ENCODE measurements around the gene HTR6.
A peak's percentile ranks its signal among the peaks of the same experiment; 100 is the strongest.
"Not testable (repeated sequence)": the region's sequence is repeated elsewhere in the genome, so short reads cannot be mapped to it uniquely, and the experiment has no call there.

Gene HTR6

GRCh38 chr1:19637606-19638005 is 27.1 kb upstream of the HTR6 start:
- no peak for DNase-seq (ENCODE audit: extremely low read depth in 1 of 2, low read depth in 1 of 2)

GRCh38 chr1:19639228-19639627 is 25.4 kb upstream of the HTR6 start:
- not testable (repeated sequence) for DNase-seq (ENCODE audit: extremely low read depth in 1 of 2, low read depth in 1 of 2)

GRCh38 chr1:19639999-19640362 is 24.7 kb upstream of the HTR6 start:
- no peak for DNase-seq (ENCODE audit: extremely low read depth in 1 of 2, low read depth in 1 of 2)

GRCh38 chr1:19640363-19641316 is 24.0 kb upstream of the HTR6 start:
- DNase-seq (ENCODE audit: extremely low read depth in 1 of 2, low read depth in 1 of 2), result no peak

GRCh38 chr1:19643121-19643520 is 21.6 kb upstream of the HTR6 start:
- no peak for DNase-seq (ENCODE audit: extremely low read depth in 1 of 2, low read depth in 1 of 2)

- DNase-seq (ENCODE audit: extremely low read depth in 1 of 2, low read depth in 1 of 2), result peak; percentile 50 to 65
Observed at GRCh38 chr1:19643602-19644394, 20.9 kb upstream of the HTR6 start, which contains the start of gene NBL1. TSS of gene NBL1 (plus strand) at chr1:19644311. CDS start at chr1:19655031, 10,720 bp downstream.

- no peak for DNase-seq (ENCODE audit: extremely low read depth in 1 of 2, low read depth in 1 of 2)
Observed at GRCh38 chr1:19644395-19644680, 20.3 kb upstream of the HTR6 start.

- DNase-seq (ENCODE audit: extremely low read depth in 1 of 2, low read depth in 1 of 2), result peak in 1 of 2 donors; percentile 39
Observed at GRCh38 chr1:19644681-19645410, 19.8 kb upstream of the HTR6 start.

- DNase-seq (ENCODE audit: extremely low read depth in 1 of 2, low read depth in 1 of 2), result no peak
Observed at GRCh38 chr1:19645411-19646251, 19.0 kb upstream of the HTR6 start.

- no peak for DNase-seq (ENCODE audit: extremely low read depth in 1 of 2, low read depth in 1 of 2)
Observed at GRCh38 chr1:19646377-19647319, 18.0 kb upstream of the HTR6 start.

GRCh38 chr1:19647643-19648042 is 17.0 kb upstream of the HTR6 start:
- DNase-seq (ENCODE audit: extremely low read depth in 1 of 2, low read depth in 1 of 2), result no peak

- DNase-seq (ENCODE audit: extremely low read depth in 1 of 2, low read depth in 1 of 2), result no peak
Observed at GRCh38 chr1:19648239-19648638, 16.4 kb upstream of the HTR6 start.

GRCh38 chr1:19648689-19649088 is 16.0 kb upstream of the HTR6 start:
- no peak for DNase-seq (ENCODE audit: extremely low read depth in 1 of 2, low read depth in 1 of 2)

GRCh38 chr1:19650416-19651140 is 14.1 kb upstream of the HTR6 start:
- no peak for DNase-seq (ENCODE audit: extremely low read depth in 1 of 2, low read depth in 1 of 2)

GRCh38 chr1:19651141-19651737 is 13.4 kb upstream of the HTR6 start:
- no peak for DNase-seq (ENCODE audit: extremely low read depth in 1 of 2, low read depth in 1 of 2)

GRCh38 chr1:19654386-19654785 is 10.3 kb upstream of the HTR6 start:
- no peak for DNase-seq (ENCODE audit: extremely low read depth in 1 of 2, low read depth in 1 of 2)

- DNase-seq (ENCODE audit: extremely low read depth in 1 of 2, low read depth in 1 of 2), result no peak
Observed at GRCh38 chr1:19654886-19655717, 9.6 kb upstream of the HTR6 start.

All from activated CD8-positive, alpha-beta memory T cell treated with anti-CD3 and anti-CD28 coated beads for 1 hour (primary cell).